CD4-positive, alpha-beta T cell (primary cell): ENCODE measurements around the gene SF3B2. TPM values are rescaled to one million over a fixed set of nuclear protein-coding genes. Genes with fewer than 3 reads are reported as not detected.

Experiments
- ATAC-seq: fragments of 200-7000 bp; cut with Tn5 transposase; one replicate; pipeline ENCODE4 v1.10.0; 2022; ENCODE audit warnings: mild to moderate bottlenecking; ENCODE audit not compliant: poor library complexity
- CTCF ChIA-PET: fragments of 350-600 bp; sonication (Branson Sonifier 250); formaldehyde crosslinking; loops from one replicate; lab custom pipeline; 2021; ENCODE audit warnings: antibody characterized with exemption, inconsistent platforms; lab: Charles Lee
- POLR2A ChIA-PET: fragments of 350-600 bp; sonication (Branson Sonifier 250); formaldehyde crosslinking; loops from one replicate; lab custom pipeline; 2021; ENCODE audit warnings: antibody characterized with exemption, inconsistent platforms; lab: Charles Lee
- DNase-seq, 14 experiments: peaks; one replicate each; pipeline ENCODE4 v3.0.0-alpha.2; 2013 to 2020; ENCODE audit warnings: mixed read lengths in 2 of 14
- H3K27ac ChIP-seq, 2 donors: one replicate each; pipeline versions ENCODE4 v1.5.1 to v1.7.0; 2013; ENCODE audit warnings: low read length in 2 of 2, low read depth in 1 of 2, mild to moderate bottlenecking in 1 of 2
- H3K27me3 ChIP-seq, 2 experiments: 1 replicate in 1 of 2; 2 replicates in 1 of 2; pipeline versions ENCODE4 v1.6.1 to v1.7.0; 2013; ENCODE audit warnings: low read length in 2 of 2, control low read depth in 1 of 2, mild to moderate bottlenecking in 1 of 2, moderate library complexity in 1 of 2; ENCODE audit not compliant: insufficient read depth in 2 of 2, control insufficient read depth in 1 of 2
- H3K36me3 ChIP-seq: one replicate; pipeline ENCODE4 v1.6.1; 2013; ENCODE audit warnings: low read length, control low read depth; ENCODE audit not compliant: insufficient read depth
- H3K4me1 ChIP-seq: one replicate; pipeline ENCODE4 v1.6.1; 2013; ENCODE audit warnings: low read length, control low read depth; ENCODE audit not compliant: insufficient read depth
- H3K4me3 ChIP-seq: one replicate; pipeline ENCODE4 v1.5.1; 2013; ENCODE audit warnings: mild to moderate bottlenecking, low read length, moderate library complexity
- H3K9me3 ChIP-seq, 2 experiments: 1 replicate in 1 of 2; 2 replicates in 1 of 2; pipeline versions ENCODE4 v1.6.1 to v1.7.0; 2013; ENCODE audit warnings: low read length in 2 of 2, mild to moderate bottlenecking in 2 of 2, control low read depth in 1 of 2, moderate library complexity in 1 of 2; ENCODE audit not compliant: control insufficient read depth in 1 of 2, insufficient read depth in 1 of 2
- H3K27ac Mint-ChIP-seq: one replicate; pipeline ENCODE4 v1.8.0; 2020; ENCODE audit warnings: mixed read lengths
- H3K27me3 Mint-ChIP-seq: one replicate; pipeline ENCODE4 v1.8.0; 2021; ENCODE audit warnings: mixed read lengths
- H3K36me3 Mint-ChIP-seq: one replicate; pipeline ENCODE4 v1.8.0; 2021; ENCODE audit warnings: low read depth, mixed read lengths
- H3K4me1 Mint-ChIP-seq: one replicate; pipeline ENCODE4 v1.8.0; 2021; ENCODE audit warnings: low read depth, mixed read lengths
- H3K4me3 Mint-ChIP-seq: one replicate; pipeline ENCODE4 v1.8.0; 2020; ENCODE audit warnings: mild to moderate bottlenecking, mixed read lengths
- H3K9me3 Mint-ChIP-seq: one replicate; pipeline ENCODE4 v1.8.0; 2020; ENCODE audit warnings: mixed read lengths
- intact Hi-C, 2 experiments: fragments of 100-400 bp; cut with DNase I in 1 of 2; cut with micrococcal nuclease in 1 of 2; formaldehyde crosslinking; loops; one replicate each; pipeline versions ENCODE4 v1.15.1 to v1.9.0; 2023 to 2025; cut with DNase I, micrococcal nuclease
- total RNA-seq, 174 experiments: library from RNA in 2 of 174; stranded (reverse) in 2 of 174; gene quantifications; one replicate each; pipeline ENCODE4 v1.2.3 and lab custom pipeline; 2021 to 2026
- TF ChIP-seq, protein P1 (sequence below): fragments of 200-600 bp; IDR thresholded peaks from one replicate; pipeline ENCODE4 v1.8.0; 2022; ENCODE audit warnings: antibody characterized with exemption, mild to moderate bottlenecking

The SF3B2 gene
- total RNA-seq, 2 experiments from 2014 or later = 182 to 196 TPM

DNA sequence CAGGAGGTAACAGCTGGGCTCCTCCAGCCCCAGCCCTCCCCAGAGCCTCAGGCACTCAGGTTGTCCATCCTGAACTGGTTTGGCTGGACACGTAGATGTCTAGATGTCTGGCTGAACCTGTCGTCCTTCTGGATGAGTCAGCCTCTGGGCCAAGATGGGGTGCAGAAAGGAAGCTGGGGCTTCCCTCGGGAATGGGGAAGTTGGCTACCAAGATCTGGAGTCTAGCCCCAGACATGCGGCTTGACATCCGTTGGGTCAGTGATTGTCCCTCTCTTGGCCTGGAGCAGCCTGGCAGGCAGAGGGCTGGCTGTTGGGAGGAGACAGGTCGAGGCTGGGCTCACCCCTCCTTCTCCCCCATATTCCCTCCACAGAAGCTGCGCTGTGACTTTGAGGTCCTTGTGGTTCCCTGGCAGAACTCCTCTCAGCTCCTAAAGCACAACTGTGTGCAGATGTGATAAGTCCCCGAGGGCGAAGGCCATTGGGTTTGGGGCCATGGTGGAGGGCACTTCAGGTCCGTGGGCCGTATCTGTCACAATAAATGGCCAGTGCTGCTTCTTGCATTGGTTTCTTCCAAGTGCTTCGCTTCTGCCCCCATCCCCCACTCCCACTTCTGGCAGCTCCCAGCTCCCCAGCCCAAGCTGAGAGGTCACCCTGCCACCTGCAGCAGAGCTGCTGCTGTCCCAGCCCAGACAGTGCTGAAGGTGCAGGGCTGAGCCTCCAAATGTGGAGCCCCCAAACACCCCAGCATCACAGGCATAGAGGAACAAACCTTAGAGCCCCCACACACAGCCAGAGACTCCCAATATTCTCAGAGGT is 39.0 kb upstream of the SF3B2 start:
- peaks cover 23 to 25% of the 10 kb centered on the region in 2 experiments for H3K27me3 ChIP-seq
- H3K4me3 Mint-ChIP-seq = no peak overlapping the region
- DNase-seq (peak in 2 of 14 experiments; percentile 62 to 71), ATAC-seq (no peak)
- intact Hi-C loops = no loop called here
- H3K27me3 Mint-ChIP-seq = peaks cover 23% of the 10 kb centered on the region
- no peaks in the 10 kb centered on the region for H3K36me3 Mint-ChIP-seq
- H3K9me3 Mint-ChIP-seq = no peaks in the 10 kb centered on the region
- H3K27ac Mint-ChIP-seq = no peak overlapping the region
- no peaks in the 10 kb centered on the region for H3K36me3 ChIP-seq
- H3K9me3 ChIP-seq = peaks cover 0 to 5% of the 10 kb centered on the region in 2 experiments
- CTCF ChIA-PET = no interaction called here
- no peak overlapping the region for H3K4me3 ChIP-seq
- POLR2A ChIA-PET = interaction anchor here (0.8 to 1.6 kb wide), 2 partner anchors 11 to 153 kb away, joined by 4 read pairs; partner anchors contain the start of genes BANF1 and MUS81
- H3K27ac ChIP-seq = no peak overlapping the region
- TF ChIP-seq, protein P1, sequence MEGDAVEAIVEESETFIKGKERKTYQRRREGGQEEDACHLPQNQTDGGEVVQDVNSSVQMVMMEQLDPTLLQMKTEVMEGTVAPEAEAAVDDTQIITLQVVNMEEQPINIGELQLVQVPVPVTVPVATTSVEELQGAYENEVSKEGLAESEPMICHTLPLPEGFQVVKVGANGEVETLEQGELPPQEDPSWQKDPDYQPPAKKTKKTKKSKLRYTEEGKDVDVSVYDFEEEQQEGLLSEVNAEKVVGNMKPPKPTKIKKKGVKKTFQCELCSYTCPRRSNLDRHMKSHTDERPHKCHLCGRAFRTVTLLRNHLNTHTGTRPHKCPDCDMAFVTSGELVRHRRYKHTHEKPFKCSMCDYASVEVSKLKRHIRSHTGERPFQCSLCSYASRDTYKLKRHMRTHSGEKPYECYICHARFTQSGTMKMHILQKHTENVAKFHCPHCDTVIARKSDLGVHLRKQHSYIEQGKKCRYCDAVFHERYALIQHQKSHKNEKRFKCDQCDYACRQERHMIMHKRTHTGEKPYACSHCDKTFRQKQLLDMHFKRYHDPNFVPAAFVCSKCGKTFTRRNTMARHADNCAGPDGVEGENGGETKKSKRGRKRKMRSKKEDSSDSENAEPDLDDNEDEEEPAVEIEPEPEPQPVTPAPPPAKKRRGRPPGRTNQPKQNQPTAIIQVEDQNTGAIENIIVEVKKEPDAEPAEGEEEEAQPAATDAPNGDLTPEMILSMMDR = no peak
- no peaks in the 10 kb centered on the region for H3K4me1 Mint-ChIP-seq
- H3K4me1 ChIP-seq = peaks cover 11% of the 10 kb centered on the region

DNA sequence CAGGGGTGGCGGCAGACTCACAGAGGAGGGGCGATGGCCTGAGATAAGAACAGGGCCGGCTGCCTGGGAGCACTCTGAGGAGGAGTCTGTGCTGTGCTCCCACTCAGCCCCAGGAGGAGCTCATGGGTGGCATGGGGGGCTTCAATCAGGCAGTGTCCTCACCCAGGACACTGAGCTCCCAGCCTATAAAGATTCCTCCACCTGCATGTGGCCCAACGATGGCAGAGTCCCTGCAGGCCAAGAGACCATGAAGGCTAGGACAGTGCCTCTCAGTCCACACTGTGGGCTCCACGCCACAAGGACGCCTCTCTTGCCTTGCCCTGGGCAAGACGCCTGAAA is 38.4 kb upstream of the SF3B2 start:
- no peak for ATAC-seq
- Histone ChIP-seq H3K27me3 (peaks cover 23 to 25% of the 10 kb centered on the region in 2 experiments), H3K9me3 (peaks cover 0 to 5% of the 10 kb centered on the region in 2 experiments), H3K4me3 (no peak overlapping the region), H3K27ac (no peak overlapping the region), H3K36me3 (no peaks in the 10 kb centered on the region), H3K4me1 (peaks cover 11% of the 10 kb centered on the region)
- intact Hi-C loops = no loop called here
- no peaks in the 10 kb centered on the region for H3K9me3 Mint-ChIP-seq
- ChIA-PET CTCF (no interaction called here), POLR2A (no interaction called here)
- H3K27me3 Mint-ChIP-seq = peaks cover 23% of the 10 kb centered on the region
- no peak overlapping the region for H3K27ac Mint-ChIP-seq
- TF ChIP-seq, protein P1 = no peak
- H3K4me3 Mint-ChIP-seq = no peak overlapping the region
- no peaks in the 10 kb centered on the region for H3K4me1 Mint-ChIP-seq
- no peaks in the 10 kb centered on the region for H3K36me3 Mint-ChIP-seq
- DNase-seq = no peak

DNA sequence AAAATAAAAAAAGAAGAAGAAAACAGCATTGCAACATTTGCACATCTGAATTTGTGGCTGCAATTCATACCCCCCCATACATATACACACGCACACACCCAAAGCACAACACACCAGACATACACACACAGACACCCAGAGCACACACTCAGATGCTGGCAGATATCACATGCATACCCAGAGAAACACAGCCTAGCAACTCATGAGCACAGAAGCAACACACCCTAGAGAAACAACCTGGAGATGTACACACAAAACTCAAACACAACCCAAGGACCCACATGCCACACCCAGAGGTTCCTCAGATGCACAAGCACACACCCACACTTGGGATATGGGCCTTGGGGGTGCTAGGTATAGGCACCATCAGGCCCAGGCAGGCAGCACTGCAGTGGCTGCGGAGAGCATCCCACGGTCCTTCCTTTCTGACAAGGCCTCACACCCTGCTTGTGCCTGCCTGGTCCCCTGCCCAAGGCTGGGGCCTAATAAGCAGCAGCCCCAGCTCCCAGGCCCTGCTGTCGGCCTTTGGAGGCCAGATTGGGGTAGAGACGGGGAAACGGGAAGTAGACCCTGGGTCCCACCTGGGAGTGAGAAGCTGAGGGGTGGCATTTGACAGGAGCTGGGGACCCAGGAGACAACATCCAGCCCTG is 37.2 kb upstream of the SF3B2 start:
- Mint-ChIP-seq H3K27ac (no peak overlapping the region), H3K4me3 (no peak overlapping the region), H3K4me1 (no peaks in the 10 kb centered on the region), H3K9me3 (no peaks in the 10 kb centered on the region), H3K27me3 (peaks cover 23% of the 10 kb centered on the region), H3K36me3 (no peaks in the 10 kb centered on the region)
- ATAC-seq (no peak), DNase-seq (no peak)
- Histone ChIP-seq H3K27me3 (peaks cover 23 to 25% of the 10 kb centered on the region in 2 experiments), H3K4me1 (peaks cover 11% of the 10 kb centered on the region), H3K9me3 (peaks cover 0 to 5% of the 10 kb centered on the region in 2 experiments), H3K36me3 (no peaks in the 10 kb centered on the region), H3K4me3 (no peak overlapping the region), H3K27ac (no peak overlapping the region)
- ChIA-PET POLR2A (no interaction called here), CTCF (no interaction called here)
- intact Hi-C loops = no loop called here
- TF ChIP-seq, protein P1 = no peak
